ENCODE results near the gene STK17B. TPM values are rescaled to one million over a fixed set of nuclear protein-coding genes. Genes with fewer than 3 reads are reported as not detected.

STK17B gene
- total and polyA plus RNA-seq, 9 of the 15 experiments (the other 6 are each of a cell fraction or from before 2014, with no cell fraction given) = 2.3 to 17.7 (median 8.5) TPM

DNA sequence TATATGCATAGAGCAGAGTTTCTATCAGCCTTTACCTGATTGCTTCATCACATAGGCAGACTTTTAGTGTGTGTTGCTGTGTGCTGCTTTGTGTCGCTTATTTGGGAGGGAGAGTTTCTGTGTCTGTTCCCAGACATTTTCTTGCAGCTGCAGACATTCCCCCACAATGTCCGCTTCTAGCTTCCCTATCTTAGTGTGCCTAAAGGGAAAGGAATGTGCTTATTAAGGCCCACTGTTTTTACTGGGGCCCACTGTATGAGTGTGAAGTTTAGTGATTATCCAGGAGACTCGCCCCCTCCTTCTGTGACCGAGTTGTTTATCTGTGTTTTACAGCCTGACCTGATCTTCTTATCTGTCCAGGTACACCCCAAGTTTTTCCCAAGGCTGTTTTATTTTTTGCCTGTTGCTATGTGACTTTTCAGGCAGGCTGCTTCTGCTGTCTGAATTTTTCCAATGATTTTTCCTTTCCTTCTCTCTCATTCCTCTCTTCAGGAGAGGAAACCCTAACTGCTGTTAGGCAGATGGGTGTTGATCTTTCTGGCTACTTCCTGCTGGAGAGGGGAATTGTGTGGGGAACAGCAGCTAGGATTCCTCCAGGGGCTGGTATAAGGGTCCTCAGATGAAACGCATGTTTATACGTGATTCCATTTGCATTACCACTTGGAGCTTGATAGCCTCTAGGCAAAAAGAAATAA, 47.6 kb downstream of the STK17B start:
- Histone ChIP-seq H3K9me1 (ENCODE audit: control insufficient read depth, insufficient read depth, low read length) (no peaks in the 10 kb centered on the region), H3K9me3 (replicated peaks; ENCODE audit: control insufficient read depth, insufficient read depth, low read depth, low read length) (no peaks in the 10 kb centered on the region), H2AFZ (ENCODE audit: low read depth, low read length) (peak overlapping the region; percentile 62), H3K36me3 (ENCODE audit: control insufficient read depth, insufficient read depth, low read length) (no peaks in the 10 kb centered on the region), H3K4me2 (ENCODE audit: insufficient read depth, low read length) (peak overlapping the region; percentile 66), H3K79me2 (ENCODE audit: control insufficient read depth, insufficient read depth, low read length) (no peaks in the 10 kb centered on the region), H4K20me1 (replicated peaks; ENCODE audit: control insufficient read depth, insufficient read depth, low read length) (no peaks in the 10 kb centered on the region), H3K27me3 (ENCODE audit: control insufficient read depth in 2 of 2, insufficient read depth in 2 of 2, low read length in 2 of 2) (no peaks in the 10 kb centered on the region), H3K4me3 (no peak overlapping the region; the same call in 1 of the 2 replicates), H3K4me1 (replicated peaks in 1 of 2; ENCODE audit: control insufficient read depth in 2 of 2, insufficient read depth in 2 of 2, low read length in 2 of 2) (peaks cover 6 to 23% of the 10 kb centered on the region in 2 experiments; a peak in 3 of 5 replicates), H3K27ac (ENCODE audit: extremely low read depth, low read depth, low read length) (peak overlapping the region; percentile 65; the same call in 2 of the 3 replicates), H3K9ac (ENCODE audit: insufficient read depth in 1 of 2, low read depth in 2 of 2, low read length in 2 of 2) (peak overlapping the region in 1 of 2 experiments; percentile 48; a peak in 2 of 4 replicates)
- peak; percentile 55 to 79 (median 66) for DNase-seq (ENCODE audit: extremely low read depth in 1 of 4, low spot score in 3 of 4)
- POLR2A ChIA-PET = interaction anchor here (0.7 kb wide), 1 partner anchor 1355 kb away, joined by 3 read pairs; no protein-coding TSS in a partner anchor
- FAIRE-seq = peak; percentile 92
- intact Hi-C loops (cut with micrococcal nuclease) = no loop called here
- in situ Hi-C loops (cut with MboI) = loop anchor here (5.0 kb wide), 1 partner anchor 47 kb away; no protein-coding TSS in a partner anchor
- peak; percentile 79 for ATAC-seq
- CTCF ChIA-PET (ENCODE audit: low intra/inter-chr PET ratio) = no interaction called here
- BruUV-seq (replicated peaks) = no TSS peak
- WGBS (ENCODE audit: insufficient coverage, low coverage, missing lambda C conversion rate) = 3% methylated on average over 6 of the region's 6 CpGs
- TF ChIP-seq SP2 (IDR thresholded peaks at IDR 0.05; ENCODE audit: extremely low read depth, low read depth, low read length, poor library complexity, severe bottlenecking) (no peak), ZEB2 (IDR thresholded peaks at IDR 0.05) (peak; percentile 92), ZNF785 (CRISPR knock-in tag; IDR thresholded peaks at IDR 0.05) (no peak), ZNF133 (CRISPR knock-in tag; IDR thresholded peaks at IDR 0.05) (no peak), NCOA1 (IDR thresholded peaks at IDR 0.05; ENCODE audit: low read depth) (0 out of 2 replicates have a peak, but pooled peaks have one; percentile 67), ZNF551 (CRISPR knock-in tag; IDR thresholded peaks at IDR 0.05) (no peak), KDM2B (CRISPR knock-in tag; IDR thresholded peaks at IDR 0.05) (no peak), BRD9 (IDR thresholded peaks at IDR 0.05; ENCODE audit: low read depth, partially characterized antibody) (no peak), CHD1 (IDR thresholded peaks at IDR 0.05; ENCODE audit: low read length) (no peak), SNIP1 (IDR thresholded peaks at IDR 0.05; ENCODE audit: low read depth) (no peak), NFE2 (IDR thresholded peaks at IDR 0.05; ENCODE audit: low read depth) (peak; percentile 53), MTA1 (IDR thresholded peaks at IDR 0.05; ENCODE audit: borderline replicate concordance) (peak; percentile 39; the same call in 1 of the 2 replicates), NR2C2 (CRISPR knock-in tag; IDR thresholded peaks at IDR 0.05) (no peak), NR2C2 (tag; IDR thresholded peaks at IDR 0.05) (no peak), HDGF (IDR thresholded peaks at IDR 0.05) (no peak), HNRNPLL (IDR thresholded peaks at IDR 0.05; ENCODE audit: low read depth, low read length, poor library complexity, severe bottlenecking) (no peak), ZBTB34 (CRISPR knock-in tag; IDR thresholded peaks at IDR 0.05) (no peak), DNMT1 (IDR thresholded peaks at IDR 0.05) (no peak), ZC3H4 (CRISPR knock-in tag; IDR thresholded peaks at IDR 0.05; ENCODE audit: borderline replicate concordance) (no peak), MTA2 (IDR thresholded peaks at IDR 0.05; ENCODE audit: low read depth) (peak; percentile 79), RCOR1 (IDR thresholded peaks at IDR 0.05; ENCODE audit: borderline replicate concordance in 1 of 2, low read depth in 2 of 2, low read length in 2 of 2) (peak in 1 of 2 experiments; percentile 42; a peak in 1 of 4 replicates)
- TF ChIP-seq, protein P1, sequence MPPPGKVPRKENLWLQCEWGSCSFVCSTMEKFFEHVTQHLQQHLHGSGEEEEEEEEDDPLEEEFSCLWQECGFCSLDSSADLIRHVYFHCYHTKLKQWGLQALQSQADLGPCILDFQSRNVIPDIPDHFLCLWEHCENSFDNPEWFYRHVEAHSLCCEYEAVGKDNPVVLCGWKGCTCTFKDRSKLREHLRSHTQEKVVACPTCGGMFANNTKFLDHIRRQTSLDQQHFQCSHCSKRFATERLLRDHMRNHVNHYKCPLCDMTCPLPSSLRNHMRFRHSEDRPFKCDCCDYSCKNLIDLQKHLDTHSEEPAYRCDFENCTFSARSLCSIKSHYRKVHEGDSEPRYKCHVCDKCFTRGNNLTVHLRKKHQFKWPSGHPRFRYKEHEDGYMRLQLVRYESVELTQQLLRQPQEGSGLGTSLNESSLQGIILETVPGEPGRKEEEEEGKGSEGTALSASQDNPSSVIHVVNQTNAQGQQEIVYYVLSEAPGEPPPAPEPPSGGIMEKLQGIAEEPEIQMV (tag; conservative IDR thresholded peaks at IDR 0.05; ENCODE audit: low read depth) = no peak
